Stimulated activated naive CD8-positive, alpha-beta T cell treated with anti-CD3 and anti-CD28 coated beads, Interleukin-15, Interleukin-2, amounts not matched to agents 100 ng/mL and 50 ng/mL, for 24 hours (primary cell): ENCODE data around the gene BIRC5.

Experiments
- H3K27ac Mint-ChIP-seq: one replicate; pipeline ENCODE4 v1.8.0; 2021; ENCODE audit warnings: mild to moderate bottlenecking, mixed read lengths
- H3K27me3 Mint-ChIP-seq: one replicate; pipeline ENCODE4 v1.8.0; 2021; ENCODE audit warnings: mixed read lengths
- H3K36me3 Mint-ChIP-seq: one replicate; pipeline ENCODE4 v1.8.0; 2021; ENCODE audit warnings: low read depth, mixed read lengths
- H3K4me1 Mint-ChIP-seq: one replicate; pipeline ENCODE4 v1.8.0; 2021; ENCODE audit warnings: low read depth, mixed read lengths
- H3K4me3 Mint-ChIP-seq: one replicate; pipeline ENCODE4 v1.8.0; 2021; ENCODE audit warnings: mild to moderate bottlenecking, mixed read lengths
- H3K9me3 Mint-ChIP-seq: one replicate; pipeline ENCODE4 v1.8.0; 2021; ENCODE audit warnings: mixed read lengths

The BIRC5 gene

GRCh38 chr17:78204387-78205123 is 9.5 kb upstream of the BIRC5 start:
- no peak overlapping the region for H3K27ac Mint-ChIP-seq
- H3K4me1 Mint-ChIP-seq = no peaks in the 10 kb centered on the region
- no peaks in the 10 kb centered on the region for H3K9me3 Mint-ChIP-seq
- H3K27me3 Mint-ChIP-seq = no peaks in the 10 kb centered on the region
- peaks cover 6% of the 10 kb centered on the region for H3K36me3 Mint-ChIP-seq
- no peak overlapping the region for H3K4me3 Mint-ChIP-seq

GRCh38 chr17:78205124-78205775 is 8.8 kb upstream of the BIRC5 start:
- peaks cover 6% of the 10 kb centered on the region for H3K36me3 Mint-ChIP-seq
- H3K27ac Mint-ChIP-seq = no peak overlapping the region
- H3K4me1 Mint-ChIP-seq = no peaks in the 10 kb centered on the region
- no peaks in the 10 kb centered on the region for H3K27me3 Mint-ChIP-seq
- no peaks in the 10 kb centered on the region for H3K9me3 Mint-ChIP-seq
- no peak overlapping the region for H3K4me3 Mint-ChIP-seq

- Mint-ChIP-seq H3K36me3 (peaks cover 6% of the 10 kb centered on the region), H3K4me3 (no peak overlapping the region), H3K4me1 (no peaks in the 10 kb centered on the region), H3K9me3 (no peaks in the 10 kb centered on the region), H3K27me3 (no peaks in the 10 kb centered on the region), H3K27ac (no peak overlapping the region)
Measured at GRCh38 chr17:78206298-78206697, 7.8 kb upstream of the BIRC5 start.

- H3K9me3 Mint-ChIP-seq = no peaks in the 10 kb centered on the region
- no peak overlapping the region for H3K27ac Mint-ChIP-seq
- peaks cover 6% of the 10 kb centered on the region for H3K36me3 Mint-ChIP-seq
- no peaks in the 10 kb centered on the region for H3K27me3 Mint-ChIP-seq
- no peak overlapping the region for H3K4me3 Mint-ChIP-seq
- H3K4me1 Mint-ChIP-seq = no peaks in the 10 kb centered on the region
Measured at GRCh38 chr17:78208486-78208885, 5.6 kb upstream of the BIRC5 start.

GRCh38 chr17:78210111-78210510 is 3.9 kb upstream of the BIRC5 start:
- Mint-ChIP-seq H3K4me3 (no peak overlapping the region), H3K4me1 (no peaks in the 10 kb centered on the region), H3K9me3 (no peaks in the 10 kb centered on the region), H3K27ac (peak overlapping the region; percentile 23), H3K36me3 (peaks cover 4% of the 10 kb centered on the region), H3K27me3 (no peaks in the 10 kb centered on the region)

- Mint-ChIP-seq H3K4me3 (no peak overlapping the region), H3K27me3 (no peaks in the 10 kb centered on the region), H3K36me3 (peaks cover 10% of the 10 kb centered on the region), H3K9me3 (no peaks in the 10 kb centered on the region), H3K4me1 (peaks cover 6% of the 10 kb centered on the region), H3K27ac (no peak overlapping the region)
Measured at GRCh38 chr17:78211032-78211431, 3.0 kb upstream of the BIRC5 start.

- peaks cover 6% of the 10 kb centered on the region for H3K4me1 Mint-ChIP-seq
- no peaks in the 10 kb centered on the region for H3K27me3 Mint-ChIP-seq
- H3K4me3 Mint-ChIP-seq = peak overlapping the region; percentile 94
- no peaks in the 10 kb centered on the region for H3K9me3 Mint-ChIP-seq
- H3K36me3 Mint-ChIP-seq = peaks cover 27% of the 10 kb centered on the region
- H3K27ac Mint-ChIP-seq = peak overlapping the region; percentile 87
Measured at GRCh38 chr17:78214706-78215061, 631 bp downstream of the BIRC5 start.

- peaks cover 56% of the 10 kb centered on the region for H3K36me3 Mint-ChIP-seq
- H3K27ac Mint-ChIP-seq = no peak overlapping the region
- peaks cover 6% of the 10 kb centered on the region for H3K4me1 Mint-ChIP-seq
- H3K9me3 Mint-ChIP-seq = no peaks in the 10 kb centered on the region
- no peaks in the 10 kb centered on the region for H3K27me3 Mint-ChIP-seq
- no peak overlapping the region for H3K4me3 Mint-ChIP-seq
Measured at GRCh38 chr17:78219396-78220150, 5.5 kb downstream of the BIRC5 start.

- H3K36me3 Mint-ChIP-seq = peaks cover 46% of the 10 kb centered on the region
- H3K4me1 Mint-ChIP-seq = no peaks in the 10 kb centered on the region
- H3K27ac Mint-ChIP-seq = no peak overlapping the region
- H3K27me3 Mint-ChIP-seq = peaks cover 5% of the 10 kb centered on the region
- H3K9me3 Mint-ChIP-seq = no peaks in the 10 kb centered on the region
- H3K4me3 Mint-ChIP-seq = no peak overlapping the region
Measured at GRCh38 chr17:78223061-78223460, 9.0 kb downstream of the BIRC5 start.

- Mint-ChIP-seq H3K9me3 (no peaks in the 10 kb centered on the region), H3K4me3 (no peak overlapping the region), H3K27ac (no peak overlapping the region), H3K36me3 (peaks cover 45% of the 10 kb centered on the region), H3K4me1 (no peaks in the 10 kb centered on the region), H3K27me3 (peaks cover 5% of the 10 kb centered on the region)
Measured at GRCh38 chr17:78223765-78224164, 9.7 kb downstream of the BIRC5 start.

GRCh38 chr17:78224231-78225087 is 10.4 kb downstream of the BIRC5 start:
- no peaks in the 10 kb centered on the region for H3K4me1 Mint-ChIP-seq
- peaks cover 5% of the 10 kb centered on the region for H3K27me3 Mint-ChIP-seq
- no peaks in the 10 kb centered on the region for H3K9me3 Mint-ChIP-seq
- peaks cover 38% of the 10 kb centered on the region for H3K36me3 Mint-ChIP-seq
- no peak overlapping the region for H3K27ac Mint-ChIP-seq
- H3K4me3 Mint-ChIP-seq = no peak overlapping the region

GRCh38 chr17:78225088-78225865 is 11.2 kb downstream of the BIRC5 start:
- H3K4me1 Mint-ChIP-seq = no peaks in the 10 kb centered on the region
- peaks cover 5% of the 10 kb centered on the region for H3K27me3 Mint-ChIP-seq
- no peaks in the 10 kb centered on the region for H3K9me3 Mint-ChIP-seq
- H3K4me3 Mint-ChIP-seq = no peak overlapping the region
- peaks cover 32% of the 10 kb centered on the region for H3K36me3 Mint-ChIP-seq
- no peak overlapping the region for H3K27ac Mint-ChIP-seq

- no peak overlapping the region for H3K4me3 Mint-ChIP-seq
- H3K27me3 Mint-ChIP-seq = peaks cover 14% of the 10 kb centered on the region
- peaks cover 4% of the 10 kb centered on the region for H3K4me1 Mint-ChIP-seq
- no peak overlapping the region for H3K27ac Mint-ChIP-seq
- no peaks in the 10 kb centered on the region for H3K9me3 Mint-ChIP-seq
- H3K36me3 Mint-ChIP-seq = peaks cover 28% of the 10 kb centered on the region
Measured at GRCh38 chr17:78226055-78226758, 12.2 kb downstream of the BIRC5 start.
